ENCODE measurements around the gene TNIK.

DNA sequence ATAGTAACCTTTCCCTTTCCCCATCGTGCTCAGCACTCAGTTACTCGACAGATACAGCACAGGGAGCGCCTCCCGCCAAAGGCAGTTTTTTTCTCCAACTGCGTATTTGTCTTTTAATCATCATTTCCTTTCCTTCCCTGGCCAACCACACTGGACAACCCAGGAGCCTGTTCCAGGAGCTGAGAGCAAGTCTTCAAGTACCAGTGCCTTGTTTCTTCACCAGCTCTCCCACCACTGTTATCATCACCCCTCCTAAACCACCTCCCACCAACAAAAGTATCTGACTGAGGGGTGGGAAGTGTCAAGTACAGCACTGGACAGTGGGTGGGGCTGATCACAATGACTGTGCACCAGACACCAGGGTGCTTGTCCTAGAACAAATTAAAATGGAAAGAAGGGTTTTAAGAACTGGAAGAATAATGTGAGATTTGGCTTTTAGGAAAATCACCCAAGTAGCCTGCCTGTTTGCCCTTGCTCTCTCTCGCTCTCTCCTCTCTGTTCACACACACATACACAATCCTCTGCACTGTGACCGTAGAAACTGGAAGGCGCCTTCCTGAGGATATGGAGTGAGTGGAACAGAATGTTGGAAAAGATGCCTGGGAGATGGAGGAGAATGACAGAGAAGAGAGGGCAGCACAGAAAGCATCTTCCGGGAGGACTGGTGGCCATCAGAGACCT lies 126.3 kb downstream of the TNIK start:
- TF ChIP-seq, protein P1, sequence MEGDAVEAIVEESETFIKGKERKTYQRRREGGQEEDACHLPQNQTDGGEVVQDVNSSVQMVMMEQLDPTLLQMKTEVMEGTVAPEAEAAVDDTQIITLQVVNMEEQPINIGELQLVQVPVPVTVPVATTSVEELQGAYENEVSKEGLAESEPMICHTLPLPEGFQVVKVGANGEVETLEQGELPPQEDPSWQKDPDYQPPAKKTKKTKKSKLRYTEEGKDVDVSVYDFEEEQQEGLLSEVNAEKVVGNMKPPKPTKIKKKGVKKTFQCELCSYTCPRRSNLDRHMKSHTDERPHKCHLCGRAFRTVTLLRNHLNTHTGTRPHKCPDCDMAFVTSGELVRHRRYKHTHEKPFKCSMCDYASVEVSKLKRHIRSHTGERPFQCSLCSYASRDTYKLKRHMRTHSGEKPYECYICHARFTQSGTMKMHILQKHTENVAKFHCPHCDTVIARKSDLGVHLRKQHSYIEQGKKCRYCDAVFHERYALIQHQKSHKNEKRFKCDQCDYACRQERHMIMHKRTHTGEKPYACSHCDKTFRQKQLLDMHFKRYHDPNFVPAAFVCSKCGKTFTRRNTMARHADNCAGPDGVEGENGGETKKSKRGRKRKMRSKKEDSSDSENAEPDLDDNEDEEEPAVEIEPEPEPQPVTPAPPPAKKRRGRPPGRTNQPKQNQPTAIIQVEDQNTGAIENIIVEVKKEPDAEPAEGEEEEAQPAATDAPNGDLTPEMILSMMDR (conservative IDR thresholded peaks at IDR 0.05; ENCODE audit: low read depth, low read length) = no peak
- no peak for TF ChIP-seq EZH2 (IDR thresholded peaks at IDR 0.05; ENCODE audit: borderline replicate concordance, low read depth, low read length, poor library complexity, severe bottlenecking)

Measured in A673 (cell line).